HepG2 (cell line): ENCODE results near the gene PSRC1. TPM values are rescaled to one million over a fixed set of nuclear protein-coding genes. Genes with fewer than 3 reads are reported as not detected.

Experiments used
- BRCA1 ChIP-seq: sonication (generic); formaldehyde crosslinking; IDR thresholded peaks from 2 replicates; pipeline ENCODE4 v1.4.0; 2020; ENCODE audit warnings: missing genetic modification reagents
- BRF2 ChIP-seq: sonication (generic); formaldehyde crosslinking; IDR thresholded peaks from 2 replicates; pipeline ENCODE4 v1.8.1; 2022; ENCODE audit warnings: mild to moderate bottlenecking, missing genetic modification reagents
- MEIS1 ChIP-seq: sonication (generic); formaldehyde crosslinking; IDR thresholded peaks from 2 replicates; pipeline ENCODE4 v1.9.0; 2021; ENCODE audit warnings: mild to moderate bottlenecking, missing genetic modification reagents, moderate library complexity, borderline replicate concordance
- NFATC3 ChIP-seq: sonication (generic); formaldehyde crosslinking; IDR thresholded peaks from 2 replicates; pipeline ENCODE4 v1.5.1; 2020; ENCODE audit warnings: mild to moderate bottlenecking, missing genetic modification reagents
- POGK ChIP-seq: sonication (generic); formaldehyde crosslinking; conservative IDR thresholded peaks from 2 replicates; pipeline ENCODE4 v1.8.0; 2022; ENCODE audit warnings: mild to moderate bottlenecking, moderate library complexity, missing genetic modification reagents
- RCOR2 ChIP-seq: IDR thresholded peaks from 2 replicates; pipeline ENCODE4 v1.6.1; 2016; ENCODE audit warnings: missing biosample characterization, missing genetic modification reagents
- SP1 ChIP-seq, 2 experiments: fragments of 450-650 bp in 1 of 2; sonication (generic) in 1 of 2; formaldehyde crosslinking in 1 of 2; IDR thresholded peaks; 2 replicates each; pipeline versions ENCODE4 v1.4.0 to v1.6.1; 2016 to 2020; ENCODE audit warnings: missing genetic modification reagents in 1 of 2
- SPEN ChIP-seq: sonication (generic); formaldehyde crosslinking; IDR thresholded peaks from 2 replicates; pipeline ENCODE4 v1.5.1; 2020; ENCODE audit warnings: low read depth, mild to moderate bottlenecking, missing genetic modification reagents
- THAP9 ChIP-seq: sonication (generic); formaldehyde crosslinking; IDR thresholded peaks from 2 replicates; pipeline ENCODE4; 2020; ENCODE audit warnings: missing genetic modification reagents, mild to moderate bottlenecking, borderline replicate concordance
- TOPORS ChIP-seq: sonication (generic); formaldehyde crosslinking; IDR thresholded peaks from 2 replicates; pipeline ENCODE4 v1.8.0; 2023; ENCODE audit warnings: mild to moderate bottlenecking, missing genetic modification reagents
- XBP1 ChIP-seq: sonication (generic); formaldehyde crosslinking; IDR thresholded peaks from 2 replicates; pipeline ENCODE4 v1.5.0; 2020; ENCODE audit warnings: missing genetic modification reagents
- ZKSCAN5 ChIP-seq: sonication (generic); formaldehyde crosslinking; IDR thresholded peaks from 2 replicates; pipeline ENCODE4 v1.5.1; 2020; ENCODE audit warnings: mild to moderate bottlenecking, missing genetic modification reagents
- ZNF317 ChIP-seq: sonication (generic); formaldehyde crosslinking; IDR thresholded peaks from 2 replicates; pipeline ENCODE4 v1.5.0; 2020; ENCODE audit warnings: mild to moderate bottlenecking, missing genetic modification reagents
- ZNF333 ChIP-seq: sonication (generic); formaldehyde crosslinking; IDR thresholded peaks from 2 replicates; pipeline ENCODE4 v1.4.0; 2020; ENCODE audit warnings: mild to moderate bottlenecking, missing genetic modification reagents, borderline replicate concordance
- ZNF501 ChIP-seq: sonication (generic); formaldehyde crosslinking; IDR thresholded peaks from 2 replicates; pipeline ENCODE4 v1.5.1; 2020; ENCODE audit warnings: mild to moderate bottlenecking, moderate library complexity, missing genetic modification reagents
- ZNF740 ChIP-seq: sonication (generic); formaldehyde crosslinking; IDR thresholded peaks from 2 replicates; pipeline ENCODE4 v1.4.0; 2020; ENCODE audit warnings: missing genetic modification reagents
- ZNF772 ChIP-seq: sonication (generic); formaldehyde crosslinking; IDR thresholded peaks from 2 replicates; pipeline ENCODE4 v1.5.0; 2020; ENCODE audit warnings: mild to moderate bottlenecking, missing genetic modification reagents
- ZNF782 ChIP-seq: sonication (generic); formaldehyde crosslinking; IDR thresholded peaks from 2 replicates; pipeline ENCODE4 v1.4.0; 2020; ENCODE audit warnings: missing genetic modification reagents, mild to moderate bottlenecking, borderline replicate concordance
- ZNF800 ChIP-seq: sonication (generic); formaldehyde crosslinking; IDR thresholded peaks from 2 replicates; pipeline ENCODE4 v1.4.0; 2020; ENCODE audit warnings: missing genetic modification reagents
- ZSCAN25 ChIP-seq: sonication (generic); formaldehyde crosslinking; IDR thresholded peaks from 2 replicates; pipeline ENCODE4 v1.8.0; 2022; ENCODE audit warnings: mild to moderate bottlenecking, missing genetic modification reagents
- ZSCAN9 ChIP-seq: IDR thresholded peaks from 2 replicates; pipeline ENCODE4 v1.6.1; 2016; ENCODE audit warnings: borderline replicate concordance
- polyA plus RNA-seq, 8 experiments: library from polyadenylated mRNA; depleted of rRNA in 3 of 8; stranded (reverse) in 7 of 8; unstranded in 1 of 8; fragments of >200 nt; fragmentation: Illumina TruSeq in 4 of 8; extraction: Trizol in 4 of 8; gene quantifications; 2 replicates each; pipeline versions ENCODE4 v1.2.1 to v1.2.3, GENCODE V29; 2011 to 2016; ENCODE audit warnings: low read depth in 4 of 8, missing spikeins in 1 of 8, mixed read lengths in 1 of 8; ENCODE audit not compliant: insufficient read depth in 1 of 8
- total RNA-seq, 5 experiments: library from RNA; depleted of rRNA; stranded (reverse); fragments of >200 nt; fragmentation: Illumina TruSeq; extraction: Trizol; gene quantifications; 2 replicates each; pipeline ENCODE4 v1.2.3, GENCODE V29; 2016; ENCODE audit warnings: low read depth in 1 of 5

PSRC1 gene
- total and polyA plus RNA-seq, 2 of the 13 experiments (the other 11 are each of a cell fraction or from before 2014, with no cell fraction given): 28.6 to 30.3 TPM

GRCh38 chr1:109277434-109278204, 5.3 kb downstream of the PSRC1 start (continued):
- peak; percentile 80 for TF ChIP-seq THAP9 (CRISPR knock-in tag)
- TF ChIP-seq ZSCAN25: no peak
- no peak for TF ChIP-seq XBP1 (CRISPR knock-in tag)
- no peak for TF ChIP-seq ZNF800 (CRISPR knock-in tag)
- 0 out of 2 replicates have a peak, but pooled peaks have one; percentile 79 for TF ChIP-seq ZSCAN9 (CRISPR knock-in tag)
- TF ChIP-seq ZNF333 (CRISPR knock-in tag): no peak
- TF ChIP-seq POGK (CRISPR knock-in tag): no peak
- TF ChIP-seq MEIS1 (CRISPR knock-in tag): peak; percentile 26; the same call in 1 of the 2 replicates
- peak; percentile 41; the same call in 1 of the 2 replicates for TF ChIP-seq ZNF317 (CRISPR knock-in tag)
- no peak for TF ChIP-seq RCOR2 (CRISPR knock-in tag)
- TF ChIP-seq SPEN (CRISPR knock-in tag): no peak
- no peak for TF ChIP-seq BRF2 (CRISPR knock-in tag)
- TF ChIP-seq ZNF782: no peak
- no peak for TF ChIP-seq ZKSCAN5 (CRISPR knock-in tag)
- TF ChIP-seq BRCA1 (CRISPR knock-in tag): no peak
- TF ChIP-seq SP1 (IDR thresholded peaks at IDR 0.05): no peak
- peak; percentile 62 for TF ChIP-seq SP1 (CRISPR knock-in tag; IDR thresholded peaks at IDR 0.05)
- 0 out of 2 replicates have a peak, but pooled peaks have one; percentile 59 for TF ChIP-seq ZNF772 (CRISPR knock-in tag)
- TF ChIP-seq TOPORS (CRISPR knock-in tag): 0 out of 2 replicates have a peak, but pooled peaks have one; percentile 55
- no peak for TF ChIP-seq NFATC3 (CRISPR knock-in tag)
- TF ChIP-seq ZNF740 (CRISPR knock-in tag): no peak
- peak; percentile 67; the same call in 1 of the 2 replicates for TF ChIP-seq ZNF501 (CRISPR knock-in tag)
